ENCODE measurements around the gene NR1H4. TPM values are rescaled to one million over a fixed set of nuclear protein-coding genes. Genes with fewer than 3 reads are reported as not detected.

The NR1H4 gene
- polyA plus RNA-seq, 3 donors = not detected

DNA sequence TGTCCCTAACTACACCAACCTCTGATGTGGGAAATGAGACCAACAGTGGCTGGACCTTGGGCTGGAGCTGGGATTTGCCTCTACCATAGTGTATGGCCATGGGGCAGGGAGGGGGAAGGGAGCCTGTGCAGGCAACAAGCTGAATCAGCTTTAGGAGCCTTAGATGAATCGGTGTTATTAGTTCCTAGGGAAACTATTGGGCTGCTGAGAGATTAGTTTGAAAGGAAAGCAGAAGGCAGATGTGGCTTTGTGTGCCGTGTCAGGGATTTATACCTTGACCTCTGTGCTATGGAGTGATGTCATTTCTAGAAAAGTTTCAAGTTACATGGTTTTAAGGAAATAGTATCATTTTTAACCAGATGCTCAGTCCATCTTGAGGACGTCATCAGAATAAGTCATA, 80.3 kb downstream of the NR1H4 start:
- Histone ChIP-seq H3K27me3 (ENCODE audit: control insufficient read depth in 2 of 2, insufficient read depth in 2 of 2, low read length in 2 of 2) (no peaks in the 10 kb centered on the region), H2AFZ (ENCODE audit: insufficient read depth, low read depth, low read length, poor library complexity, severe bottlenecking) (no peak overlapping the region), H3K4me1 (ENCODE audit: control insufficient read depth in 1 of 2, insufficient read depth in 2 of 2, low read length in 2 of 2) (no peaks in the 10 kb centered on the region), H3K4me2 (replicated peaks; ENCODE audit: extremely low read depth, low read length, poor library complexity, severe bottlenecking) (no peak overlapping the region), H3K27ac (ENCODE audit: low read depth in 1 of 2, low read length in 2 of 2) (no peak overlapping the region), H3K79me2 (ENCODE audit: insufficient read depth, low read length) (no peaks in the 10 kb centered on the region), H3K4me3 (replicated peaks in 1 of 3; ENCODE audit: low read depth in 2 of 3, low read length in 3 of 3) (no peak overlapping the region), H4K20me1 (ENCODE audit: insufficient read depth, low read length) (no peaks in the 10 kb centered on the region), H3K36me3 (replicated peaks in 1 of 2; ENCODE audit: control insufficient read depth in 1 of 2, insufficient read depth in 2 of 2, low read length in 2 of 2) (no peaks in the 10 kb centered on the region), H3K9me3 (replicated peaks in 1 of 2; ENCODE audit: control insufficient read depth in 1 of 2, insufficient read depth in 1 of 2, low read length in 2 of 2) (no peaks in the 10 kb centered on the region), H3K9ac (ENCODE audit: insufficient read depth, low read length, poor library complexity, severe bottlenecking) (no peak overlapping the region)
- no peaks in the 10 kb centered on the region for H3K9me3 Mint-ChIP-seq
- H3K4me3 Mint-ChIP-seq = no peak overlapping the region
- peaks cover 0 to 5% (median 4%) of the 10 kb centered on the region in 3 donors for H3K27me3 Mint-ChIP-seq (ENCODE audit: low read depth in 3 of 3)
- intact Hi-C loops (cut with micrococcal nuclease) = no loop called here
- no peak overlapping the region for H3K27ac Mint-ChIP-seq
- H3K4me1 Mint-ChIP-seq = no peaks in the 10 kb centered on the region
- no peaks in the 10 kb centered on the region for H3K36me3 Mint-ChIP-seq
- no peak for DNase-seq
- TF ChIP-seq, protein P1, sequence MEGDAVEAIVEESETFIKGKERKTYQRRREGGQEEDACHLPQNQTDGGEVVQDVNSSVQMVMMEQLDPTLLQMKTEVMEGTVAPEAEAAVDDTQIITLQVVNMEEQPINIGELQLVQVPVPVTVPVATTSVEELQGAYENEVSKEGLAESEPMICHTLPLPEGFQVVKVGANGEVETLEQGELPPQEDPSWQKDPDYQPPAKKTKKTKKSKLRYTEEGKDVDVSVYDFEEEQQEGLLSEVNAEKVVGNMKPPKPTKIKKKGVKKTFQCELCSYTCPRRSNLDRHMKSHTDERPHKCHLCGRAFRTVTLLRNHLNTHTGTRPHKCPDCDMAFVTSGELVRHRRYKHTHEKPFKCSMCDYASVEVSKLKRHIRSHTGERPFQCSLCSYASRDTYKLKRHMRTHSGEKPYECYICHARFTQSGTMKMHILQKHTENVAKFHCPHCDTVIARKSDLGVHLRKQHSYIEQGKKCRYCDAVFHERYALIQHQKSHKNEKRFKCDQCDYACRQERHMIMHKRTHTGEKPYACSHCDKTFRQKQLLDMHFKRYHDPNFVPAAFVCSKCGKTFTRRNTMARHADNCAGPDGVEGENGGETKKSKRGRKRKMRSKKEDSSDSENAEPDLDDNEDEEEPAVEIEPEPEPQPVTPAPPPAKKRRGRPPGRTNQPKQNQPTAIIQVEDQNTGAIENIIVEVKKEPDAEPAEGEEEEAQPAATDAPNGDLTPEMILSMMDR (IDR thresholded peaks at IDR 0.05) = no peak
- WGBS (ENCODE audit: insufficient coverage) = 100% methylated on average over 1 of the region's 3 CpGs

DNA sequence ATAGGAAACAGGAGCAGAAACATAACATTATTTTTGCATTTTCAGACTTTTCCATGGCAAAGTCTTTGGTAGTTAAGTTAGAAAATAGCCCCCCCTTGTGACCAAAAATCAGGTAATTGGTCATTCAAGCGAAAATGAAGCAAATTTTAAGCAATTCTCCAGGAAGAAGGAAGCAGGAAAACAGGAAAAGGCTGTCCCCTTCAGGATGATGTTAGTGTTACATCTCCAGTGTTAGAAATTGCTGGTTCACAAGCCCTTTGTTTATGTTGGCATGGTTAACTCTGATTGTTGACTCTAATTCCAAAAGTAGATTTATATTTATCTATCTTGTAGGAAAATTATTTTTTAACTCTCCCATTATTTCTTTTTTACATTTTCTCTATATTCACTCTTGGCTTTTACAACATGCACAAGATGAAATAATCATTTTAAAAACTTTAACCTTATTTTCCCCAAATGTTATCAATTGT, 81.0 kb downstream of the NR1H4 start:
- no peak overlapping the region for H3K4me3 ChIP-seq (replicated peaks in 1 of 3; ENCODE audit: low read depth in 2 of 3, low read length in 3 of 3)
- no peaks in the 10 kb centered on the region for H3K79me2 ChIP-seq (ENCODE audit: insufficient read depth, low read length)
- H3K27ac Mint-ChIP-seq = no peak overlapping the region
- H3K27me3 ChIP-seq (ENCODE audit: control insufficient read depth in 2 of 2, insufficient read depth in 2 of 2, low read length in 2 of 2) = no peaks in the 10 kb centered on the region
- intact Hi-C loops (cut with micrococcal nuclease) = no loop called here
- no peaks in the 10 kb centered on the region for H3K36me3 Mint-ChIP-seq
- no peaks in the 10 kb centered on the region for H3K36me3 ChIP-seq (replicated peaks in 1 of 2; ENCODE audit: control insufficient read depth in 1 of 2, insufficient read depth in 2 of 2, low read length in 2 of 2)
- no peak overlapping the region for H2AFZ ChIP-seq (ENCODE audit: insufficient read depth, low read depth, low read length, poor library complexity, severe bottlenecking)
- H3K4me1 Mint-ChIP-seq = no peaks in the 10 kb centered on the region
- H3K27ac ChIP-seq (ENCODE audit: low read depth in 1 of 2, low read length in 2 of 2) = no peak overlapping the region
- TF ChIP-seq, protein P1 (IDR thresholded peaks at IDR 0.05) = peak; percentile 34
- peaks cover 0 to 5% (median 2%) of the 10 kb centered on the region in 3 donors for H3K27me3 Mint-ChIP-seq (ENCODE audit: low read depth in 3 of 3)
- H3K4me1 ChIP-seq (ENCODE audit: control insufficient read depth in 1 of 2, insufficient read depth in 2 of 2, low read length in 2 of 2) = no peaks in the 10 kb centered on the region
- H3K4me3 Mint-ChIP-seq = no peak overlapping the region
- no peaks in the 10 kb centered on the region for H3K9me3 Mint-ChIP-seq
- H3K4me2 ChIP-seq (replicated peaks; ENCODE audit: extremely low read depth, low read length, poor library complexity, severe bottlenecking) = no peak overlapping the region
- peak; percentile 10 to 45 (median 30) for DNase-seq
- WGBS (ENCODE audit: insufficient coverage) = 0% methylated on average over 1 of the region's 1 CpG
- no peaks in the 10 kb centered on the region for H3K9me3 ChIP-seq (replicated peaks in 1 of 2; ENCODE audit: control insufficient read depth in 1 of 2, insufficient read depth in 1 of 2, low read length in 2 of 2)
- no peak overlapping the region for H3K9ac ChIP-seq (ENCODE audit: insufficient read depth, low read length, poor library complexity, severe bottlenecking)
- no peaks in the 10 kb centered on the region for H4K20me1 ChIP-seq (ENCODE audit: insufficient read depth, low read length)
